ENCODE results near the gene TLE1. TPM values are rescaled to one million over a fixed set of nuclear protein-coding genes. Genes with fewer than 3 reads are reported as not detected.

The TLE1 gene
- 40.3 and 47.3 TPM in 2 replicates for total RNA-seq

GRCh38 chr9:81689343-81690175 is at the start of gene TLE1:
TLE1 (minus strand) TSS chr9:81689547; CDS start chr9:81688240, 1,307 bp downstream.

Small RNA genes lying within 50 kb of the gene (small RNA-seq; reads per million reads assigned to genes)
- gene RNU6-1035P: not detected

Other genes with a start within 250 kb of the TLE1 start
- not detected in 2 replicates for gene SPATA31D4, start 238.9 kb upstream of the TLE1 start, total RNA-seq

All from thoracic aorta endothelial cell (primary cell).